Measurements from ENCODE around the gene PRKD1.

Gene PRKD1

GRCh38 chr14:29566194-29566593 lies 361.5 kb downstream of the PRKD1 start:
- DNase-seq = no peak
- ATAC-seq = no peak
- Mint-ChIP-seq H3K27ac (no peak overlapping the region), H3K4me1 (no peaks in the 10 kb centered on the region), H3K9me3 (peaks cover 16 to 31% of the 10 kb centered on the region in 2 donors), H3K4me3 (no peak overlapping the region), H3K27me3 (no peaks in the 10 kb centered on the region)

GRCh38 chr14:29558516-29558915 lies 369.1 kb downstream of the PRKD1 start:
- Mint-ChIP-seq H3K4me1 (no peaks in the 10 kb centered on the region), H3K4me3 (no peak overlapping the region), H3K27me3 (no peaks in the 10 kb centered on the region), H3K9me3 (peaks cover 6 to 7% of the 10 kb centered on the region in 2 donors), H3K27ac (no peak overlapping the region)
- no peak for DNase-seq
- ATAC-seq = no peak

- Mint-ChIP-seq H3K27me3 (no peaks in the 10 kb centered on the region), H3K9me3 (peaks cover 0 to 9% of the 10 kb centered on the region in 2 donors), H3K4me1 (no peaks in the 10 kb centered on the region), H3K27ac (no peak overlapping the region), H3K4me3 (no peak overlapping the region)
- DNase-seq (no peak), ATAC-seq (no peak)
These were observed 373.3 kb downstream of the PRKD1 start for GRCh38 chr14:29554335-29554734.

- Mint-ChIP-seq H3K27ac (no peak overlapping the region), H3K4me1 (no peaks in the 10 kb centered on the region), H3K4me3 (no peak overlapping the region), H3K9me3 (peaks cover 0 to 4% of the 10 kb centered on the region in 2 donors), H3K27me3 (no peaks in the 10 kb centered on the region)
- no peak for DNase-seq
- no peak for ATAC-seq
These were observed 374.2 kb downstream of the PRKD1 start for GRCh38 chr14:29553427-29553826.

- no peaks in the 10 kb centered on the region for H3K27me3 Mint-ChIP-seq
- H3K4me3 Mint-ChIP-seq = no peak overlapping the region
- peaks cover 0 to 4% of the 10 kb centered on the region in 2 donors for H3K9me3 Mint-ChIP-seq
- H3K27ac Mint-ChIP-seq = no peak overlapping the region
- ATAC-seq = no peak
- no peak for DNase-seq
- no peaks in the 10 kb centered on the region for H3K4me1 Mint-ChIP-seq
These were observed 378.7 kb downstream of the PRKD1 start for GRCh38 chr14:29548948-29549370.

GRCh38 chr14:29545714-29546113 lies 381.9 kb downstream of the PRKD1 start:
- Mint-ChIP-seq H3K27me3 (no peaks in the 10 kb centered on the region), H3K27ac (no peak overlapping the region), H3K9me3 (no peaks in the 10 kb centered on the region), H3K4me3 (no peak overlapping the region), H3K4me1 (no peaks in the 10 kb centered on the region)
- ATAC-seq = no peak
- no peak for DNase-seq

- DNase-seq (no peak), ATAC-seq (no peak)
- H3K4me1 Mint-ChIP-seq = no peaks in the 10 kb centered on the region
These were observed 390.6 kb downstream of the PRKD1 start for GRCh38 chr14:29536886-29537511.

GRCh38 chr14:29529418-29529817 lies 398.2 kb downstream of the PRKD1 start:
- ATAC-seq = no peak
- Mint-ChIP-seq H3K9me3 (peaks cover 13 to 14% of the 10 kb centered on the region in 2 donors), H3K4me3 (no peak overlapping the region), H3K27ac (no peak overlapping the region), H3K4me1 (no peaks in the 10 kb centered on the region), H3K27me3 (no peaks in the 10 kb centered on the region)
- no peak for DNase-seq

More at GRCh38 chr14:29536886-29537511, 390.6 kb downstream of the PRKD1 start:
- Mint-ChIP-seq H3K9me3 (peaks cover 11 to 16% of the 10 kb centered on the region in 2 donors), H3K27me3 (no peaks in the 10 kb centered on the region), H3K4me3 (no peak overlapping the region), H3K27ac (no peak overlapping the region)

GRCh38 chr14:29528889-29529288 lies 398.8 kb downstream of the PRKD1 start:
- Mint-ChIP-seq H3K9me3 (peaks cover 10 to 14% of the 10 kb centered on the region in 2 donors), H3K27me3 (no peaks in the 10 kb centered on the region), H3K4me1 (no peaks in the 10 kb centered on the region), H3K4me3 (no peak overlapping the region), H3K27ac (no peak overlapping the region)
- DNase-seq (no peak), ATAC-seq (no peak)

GRCh38 chr14:29527286-29527685 lies 400.4 kb downstream of the PRKD1 start:
- no peak overlapping the region for H3K4me3 Mint-ChIP-seq
- DNase-seq (no peak), ATAC-seq (no peak)
- H3K27ac Mint-ChIP-seq = no peak overlapping the region
- no peaks in the 10 kb centered on the region for H3K27me3 Mint-ChIP-seq
- no peaks in the 10 kb centered on the region for H3K4me1 Mint-ChIP-seq
- peaks cover 2 to 5% of the 10 kb centered on the region in 2 donors for H3K9me3 Mint-ChIP-seq
